HL-60/S4 (cell line): ENCODE measurements around the gene OSBPL10.

Source experiments
- in situ Hi-C: fragments of 300-500 bp; cut with MboI; formaldehyde crosslinking; loops from 2 replicates; pipeline ENCODE4 v1.14.3; 2022; ENCODE audit warnings: low sequenced_read_pairs

OSBPL10 gene

GRCh38 chr3:31754575-31755278 lies 226.3 kb downstream of the OSBPL10 start:
- in situ Hi-C loops = loop anchor here (25.0 kb wide), 1 partner anchor 992 kb away; no protein-coding TSS in a partner anchor

GRCh38 chr3:31753050-31753425 lies 228.0 kb downstream of the OSBPL10 start:
- in situ Hi-C loops = loop anchor here (25.0 kb wide), 1 partner anchor 991 kb away; no protein-coding TSS in a partner anchor

GRCh38 chr3:31752305-31753049 lies 228.6 kb downstream of the OSBPL10 start:
- in situ Hi-C loops = loop anchor here (25.0 kb wide), 1 partner anchor 990 kb away; no protein-coding TSS in a partner anchor

GRCh38 chr3:31750341-31750740 lies 230.7 kb downstream of the OSBPL10 start:
- in situ Hi-C loops = loop anchor here (25.0 kb wide), 1 partner anchor 988 kb away; no protein-coding TSS in a partner anchor

- in situ Hi-C loops = no loop called here
Observed at GRCh38 chr3:31748933-31749295, 232.1 kb downstream of the OSBPL10 start.

GRCh38 chr3:31748281-31748932 lies 232.7 kb downstream of the OSBPL10 start:
- in situ Hi-C loops = no loop called here

GRCh38 chr3:31747785-31748184 lies 233.3 kb downstream of the OSBPL10 start:
- in situ Hi-C loops = no loop called here

- in situ Hi-C loops = no loop called here
Observed at GRCh38 chr3:31744913-31745312, 236.1 kb downstream of the OSBPL10 start.

GRCh38 chr3:31743331-31744089 lies 237.6 kb downstream of the OSBPL10 start:
- in situ Hi-C loops = no loop called here

GRCh38 chr3:31740397-31740796 lies 240.7 kb downstream of the OSBPL10 start:
- in situ Hi-C loops = no loop called here

- in situ Hi-C loops = no loop called here
Observed at GRCh38 chr3:31738412-31738811, 242.7 kb downstream of the OSBPL10 start.

GRCh38 chr3:31735667-31736066 lies 245.4 kb downstream of the OSBPL10 start:
- in situ Hi-C loops = no loop called here

- in situ Hi-C loops = no loop called here
Observed at GRCh38 chr3:31733234-31733667, 247.8 kb downstream of the OSBPL10 start.

- in situ Hi-C loops = no loop called here
Observed at GRCh38 chr3:31732548-31732947, 248.5 kb downstream of the OSBPL10 start.

GRCh38 chr3:31729573-31729972 lies 251.5 kb downstream of the OSBPL10 start:
- in situ Hi-C loops = no loop called here

- in situ Hi-C loops = no loop called here
Observed at GRCh38 chr3:31729082-31729481, 252.0 kb downstream of the OSBPL10 start.

GRCh38 chr3:31728403-31728802 lies 252.7 kb downstream of the OSBPL10 start:
- in situ Hi-C loops = no loop called here

- in situ Hi-C loops = no loop called here
Observed at GRCh38 chr3:31725976-31726375, 255.1 kb downstream of the OSBPL10 start.

GRCh38 chr3:31725568-31725967 lies 255.5 kb downstream of the OSBPL10 start:
- in situ Hi-C loops = no loop called here

GRCh38 chr3:31724651-31725050 lies 256.4 kb downstream of the OSBPL10 start:
- in situ Hi-C loops = no loop called here

- in situ Hi-C loops = no loop called here
Observed at GRCh38 chr3:31724116-31724515, 256.9 kb downstream of the OSBPL10 start.
